HG03521 (cell line): Measurements from ENCODE around the gene GATA1.
"Not testable (repeated sequence)": the region's sequence is repeated elsewhere in the genome, so short reads cannot be mapped to it uniquely, and the experiment has no call there.

Source experiments
- ATAC-seq: cut with Tn5 transposase; IDR thresholded peaks from one replicate; pipeline ENCODE4 v1.9.1; 2021; ENCODE audit warnings: mild to moderate bottlenecking, moderate library complexity; ENCODE audit not compliant: unreplicated experiment

The GATA1 gene

DNA sequence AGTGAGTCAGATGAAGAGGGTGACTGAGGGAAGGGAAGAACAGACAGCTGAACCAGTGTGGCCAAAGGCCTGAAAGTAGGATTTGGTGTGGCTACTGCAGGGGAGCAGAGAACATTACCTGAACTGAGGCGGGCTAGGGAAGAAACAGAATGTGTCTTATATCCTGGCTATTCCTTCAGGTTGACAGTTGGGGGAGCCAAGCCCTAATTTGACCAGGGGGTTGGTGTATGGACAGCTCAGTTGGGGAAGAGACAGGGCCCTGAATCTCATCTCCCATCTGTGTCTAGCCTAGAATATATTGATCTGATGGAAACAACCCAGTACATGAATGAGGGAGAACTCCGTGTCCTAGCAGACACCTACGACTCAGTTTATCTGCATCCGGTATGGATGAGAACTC, 19.7 kb downstream of the GATA1 start:
- ATAC-seq, result no peak

DNA sequence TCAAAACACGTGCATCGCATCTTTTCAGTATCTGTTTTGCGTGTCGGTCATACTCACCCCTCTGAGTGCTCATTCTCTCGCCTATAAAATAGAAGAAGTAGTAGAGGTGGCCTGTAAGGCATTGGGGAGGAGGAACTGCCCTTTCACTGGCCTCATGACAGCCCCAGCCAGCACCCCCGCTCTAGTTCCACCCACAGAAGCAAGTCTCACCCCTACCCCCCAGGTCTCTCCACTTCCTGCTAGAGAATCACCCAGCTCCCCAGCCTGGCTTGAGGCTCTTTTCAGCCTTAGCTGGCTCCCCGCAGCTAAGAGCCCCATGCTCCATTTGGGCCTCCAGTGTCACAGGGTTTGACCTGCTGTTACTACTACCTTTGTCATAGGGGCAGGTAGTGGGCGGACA, 27.3 kb downstream of the GATA1 start:
- no peak for ATAC-seq

- no peak for ATAC-seq
These were observed 28.3 kb downstream of the GATA1 start for GRCh38 chrX:48814722-48815121.

DNA sequence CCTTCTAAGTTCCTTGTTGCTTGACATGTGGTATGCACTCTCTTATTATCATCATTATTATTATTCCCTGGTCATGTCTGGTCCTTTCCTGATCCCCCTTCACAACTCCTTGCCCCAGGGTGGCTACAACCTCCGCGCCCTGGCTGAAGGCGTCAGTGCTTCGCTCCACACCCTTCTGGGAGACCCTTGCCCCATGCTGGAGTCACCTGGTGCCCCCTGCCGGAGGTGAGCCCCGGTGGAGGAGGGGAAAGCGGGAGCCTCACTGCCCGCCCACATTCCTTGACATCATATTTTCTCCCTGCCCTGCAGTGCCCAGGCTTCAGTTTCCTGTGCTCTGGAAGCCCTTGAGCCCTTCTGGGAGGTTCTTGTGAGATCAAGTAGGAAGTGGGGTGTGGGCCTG, 28.9 kb downstream of the GATA1 start:
- no peak for ATAC-seq

DNA sequence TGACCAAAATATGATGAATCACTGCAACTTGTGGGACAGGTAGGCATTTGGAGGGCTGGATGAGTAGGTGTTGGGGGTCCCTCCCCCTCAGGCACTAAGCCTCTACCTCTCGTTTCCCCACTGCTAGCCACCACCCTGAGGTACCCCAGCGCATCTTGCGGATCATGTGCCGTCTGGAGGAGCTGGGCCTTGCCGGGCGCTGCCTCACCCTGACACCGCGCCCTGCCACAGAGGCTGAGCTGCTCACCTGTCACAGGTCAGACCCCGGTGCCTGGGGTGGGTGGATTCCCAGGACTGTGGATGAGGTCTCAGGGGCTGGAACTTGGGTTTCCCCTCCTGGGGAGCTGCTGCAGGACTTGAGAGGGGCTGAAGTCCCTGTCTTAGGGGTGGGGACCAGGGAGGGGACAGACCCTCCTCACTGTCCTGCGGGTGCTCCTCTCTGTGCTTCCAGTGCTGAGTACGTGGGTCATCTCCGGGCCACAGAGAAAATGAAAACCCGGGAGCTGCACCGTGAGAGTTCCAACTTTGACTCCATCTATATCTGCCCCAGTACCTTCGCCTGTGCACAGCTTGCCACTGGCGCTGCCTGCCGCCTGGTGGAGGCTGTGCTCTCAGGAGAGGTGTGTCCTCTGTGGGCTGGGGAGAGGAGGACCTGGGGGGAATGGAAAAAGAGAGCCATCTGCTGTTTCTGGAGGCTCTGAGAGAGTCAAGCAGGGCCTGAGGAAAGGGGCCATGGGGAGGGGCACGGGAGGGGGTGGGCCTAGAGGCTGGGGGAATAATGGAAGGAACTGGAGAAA, 29.8 kb downstream of the GATA1 start:
- ATAC-seq, result no peak

GRCh38 chrX:48818098-48818497, 31.7 kb downstream of the GATA1 start:
- no peak for ATAC-seq

DNA sequence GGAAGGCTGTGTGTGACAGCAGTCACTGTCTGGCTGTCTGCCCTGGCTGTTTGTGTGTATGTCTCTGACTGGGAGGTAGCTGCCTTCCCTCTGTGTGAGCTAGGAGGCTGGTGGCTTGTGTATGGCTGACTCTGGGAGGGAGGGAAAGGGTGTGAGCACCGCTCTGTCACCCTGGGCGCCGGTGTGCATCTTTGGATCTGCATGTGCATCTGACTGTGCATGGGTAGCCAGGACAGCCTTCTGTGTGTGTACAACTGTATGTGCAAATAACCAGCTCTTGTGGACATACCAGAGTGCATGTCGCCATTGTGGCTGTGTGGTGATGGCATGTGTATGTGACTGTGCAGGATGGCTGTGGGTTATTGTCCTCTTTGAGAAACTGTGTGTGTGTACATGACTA, 32.5 kb downstream of the GATA1 start:
- ATAC-seq, result no peak

DNA sequence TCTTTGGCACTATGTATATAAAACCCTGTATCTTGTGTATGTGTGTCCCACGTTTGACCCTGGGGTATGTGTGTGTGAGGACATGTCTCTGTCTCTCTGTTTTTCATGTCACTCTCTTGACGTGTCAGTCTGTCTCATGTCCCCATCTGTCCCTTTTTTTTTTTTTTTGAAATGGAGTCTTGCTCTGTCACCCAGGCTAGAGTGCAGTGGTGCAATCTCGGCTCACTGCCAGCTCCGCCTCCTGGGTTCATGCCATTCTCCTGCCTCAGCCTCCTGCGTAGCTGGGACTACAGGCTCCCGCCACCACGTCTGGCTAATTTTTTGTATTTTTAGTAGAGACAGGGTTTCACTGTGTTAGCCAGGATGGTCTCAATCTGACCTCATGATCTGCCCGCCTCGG, 33.0 kb downstream of the GATA1 start:
- ATAC-seq, result not testable (repeated sequence)

GRCh38 chrX:48823053-48823452, 36.7 kb downstream of the GATA1 start:
- no peak for ATAC-seq

DNA sequence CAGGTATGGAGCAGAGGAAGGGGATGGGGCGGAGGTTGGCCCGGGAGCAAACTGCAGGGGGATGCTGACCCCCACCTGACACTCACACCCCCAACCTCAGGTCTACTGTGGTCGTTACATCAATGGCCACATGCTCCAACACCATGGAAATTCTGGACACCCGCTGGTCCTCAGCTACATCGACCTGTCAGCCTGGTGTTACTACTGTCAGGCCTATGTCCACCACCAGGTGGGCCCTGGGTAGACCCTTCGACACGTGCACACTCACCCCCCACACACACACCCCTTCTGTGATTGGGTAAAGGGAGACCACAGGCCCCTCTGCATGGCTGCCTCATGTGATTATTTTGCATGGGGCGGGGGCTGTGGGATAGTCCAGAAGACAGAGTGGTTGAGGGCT, 37.7 kb downstream of the GATA1 start:
- ATAC-seq, result no peak

GRCh38 chrX:48826135-48826875, 39.9 kb downstream of the GATA1 start, which contains the start of gene ERAS:
TSS of gene ERAS (plus strand) at chrX:48826513. CDS start at chrX:48829124, 2,611 bp downstream.
- ATAC-seq, result no peak

- no peak for ATAC-seq
These were observed 40.7 kb downstream of the GATA1 start for GRCh38 chrX:48826876-48827653.

GRCh38 chrX:48827654-48827968, 41.2 kb downstream of the GATA1 start:
- ATAC-seq, result no peak

DNA sequence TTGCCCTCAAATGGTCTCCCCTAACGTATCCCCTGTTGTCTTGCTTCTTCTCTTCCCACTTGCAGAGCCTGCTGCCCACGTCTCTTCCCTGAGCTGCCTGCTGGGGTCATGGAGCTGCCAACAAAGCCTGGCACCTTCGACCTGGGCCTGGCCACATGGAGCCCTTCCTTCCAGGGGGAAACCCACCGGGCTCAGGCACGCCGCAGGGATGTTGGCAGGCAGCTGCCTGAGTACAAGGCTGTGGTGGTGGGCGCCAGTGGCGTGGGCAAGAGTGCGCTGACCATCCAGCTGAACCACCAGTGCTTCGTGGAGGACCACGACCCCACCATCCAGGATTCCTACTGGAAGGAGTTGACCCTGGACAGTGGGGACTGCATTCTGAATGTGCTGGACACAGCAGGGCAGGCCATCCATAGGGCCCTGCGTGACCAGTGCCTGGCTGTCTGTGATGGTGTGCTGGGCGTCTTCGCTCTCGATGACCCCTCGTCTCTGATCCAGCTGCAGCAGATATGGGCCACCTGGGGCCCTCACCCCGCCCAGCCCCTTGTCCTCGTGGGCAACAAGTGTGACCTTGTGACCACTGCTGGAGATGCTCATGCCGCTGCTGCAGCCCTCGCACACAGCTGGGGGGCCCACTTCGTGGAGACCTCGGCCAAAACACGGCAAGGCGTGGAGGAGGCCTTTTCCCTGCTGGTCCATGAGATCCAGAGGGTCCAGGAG, 42.8 kb downstream of the GATA1 start:
- ATAC-seq, result no peak

GRCh38 chrX:48831136-48831908, 44.9 kb downstream of the GATA1 start:
- no peak for ATAC-seq

- ATAC-seq, result no peak
These were observed 45.5 kb downstream of the GATA1 start for GRCh38 chrX:48831909-48832291.

DNA sequence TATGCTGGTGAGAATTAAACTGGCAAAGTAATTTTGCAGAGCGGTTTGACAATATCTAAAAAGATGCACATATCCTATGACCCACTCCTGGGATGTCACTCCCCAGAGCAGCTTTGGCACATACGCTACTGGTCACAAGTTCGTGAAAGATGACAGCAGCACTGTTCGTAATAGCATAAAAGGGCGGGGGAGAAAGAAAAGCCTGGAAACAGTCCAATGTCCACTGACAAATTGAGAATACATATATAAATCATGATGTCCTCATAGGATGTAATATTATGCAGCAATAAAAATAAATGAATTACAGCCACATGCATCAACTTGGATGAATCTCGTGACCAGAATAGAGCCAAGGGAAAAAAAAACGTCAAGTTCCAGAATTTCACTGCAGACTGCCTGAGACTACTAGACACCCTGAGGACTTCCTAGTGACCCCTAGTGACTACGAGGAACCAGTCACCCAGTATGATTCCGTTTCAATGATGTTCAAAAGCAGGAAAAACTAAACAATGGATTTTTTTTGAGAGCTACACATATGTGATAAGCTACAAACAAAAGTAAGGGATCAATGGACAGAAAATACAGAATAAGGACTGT, 47.2 kb downstream of the GATA1 start:
- no peak for ATAC-seq

DNA sequence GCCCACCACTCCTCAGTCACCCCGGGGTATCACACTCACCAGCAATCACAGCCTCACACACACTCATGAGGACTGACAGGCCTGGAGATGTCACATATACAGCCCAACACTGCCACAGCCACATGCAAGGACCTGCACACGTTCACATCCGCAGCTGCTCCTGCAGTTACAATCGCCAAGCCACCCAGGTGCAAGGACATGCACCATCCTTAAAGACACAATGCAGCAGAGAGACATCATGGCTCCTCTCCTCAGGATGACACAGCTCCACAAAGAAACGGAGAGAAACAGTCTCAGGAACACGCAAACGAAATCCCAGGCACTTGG, 48.0 kb downstream of the GATA1 start:
- ATAC-seq, result no peak

DNA sequence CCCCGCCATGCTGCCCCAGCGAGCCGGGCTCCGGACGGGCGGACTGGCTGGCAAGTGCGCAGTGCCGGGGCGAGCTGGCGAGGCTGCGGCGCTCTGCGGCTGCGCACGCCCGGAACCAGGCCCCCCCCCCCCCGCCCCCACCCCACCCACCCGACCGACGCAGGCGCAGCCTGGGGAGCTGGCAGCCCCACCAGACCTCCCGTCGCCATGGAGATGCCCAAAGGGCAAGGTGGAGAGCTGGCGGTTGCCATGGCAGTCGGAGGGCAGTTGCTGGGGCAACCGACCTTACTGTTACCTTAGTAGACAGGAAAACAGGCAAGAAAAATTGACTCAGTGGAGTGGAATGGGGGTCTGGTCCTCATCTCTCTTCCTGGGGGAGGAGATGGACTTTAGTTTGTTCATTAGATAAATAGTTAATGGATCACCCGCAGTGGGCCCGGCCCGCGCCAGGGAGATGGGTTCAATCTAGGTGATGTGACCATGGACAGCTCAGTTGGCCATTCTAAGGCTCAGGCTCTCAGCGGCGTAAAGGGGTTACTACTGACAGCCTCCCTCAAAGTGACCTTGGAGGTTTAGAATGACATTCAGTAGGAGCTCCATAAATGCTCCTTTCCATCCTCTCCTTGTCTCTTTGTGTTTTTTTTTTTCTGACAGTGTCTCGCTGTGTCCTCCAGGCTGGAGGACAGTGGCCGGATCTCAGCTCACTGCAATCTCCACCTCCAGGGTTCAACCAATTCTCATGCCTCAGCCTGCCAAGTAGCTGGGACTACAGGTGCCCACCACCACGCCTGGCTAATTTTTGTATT, 49.3 kb downstream of the GATA1 start, which contains the start of gene PCSK1N:
Gene PCSK1N, minus strand, starts transcription at position 87 of the 806 bp plus-strand sequence. Its CDS starts 78 bp downstream, at position 9.
- no peak for ATAC-seq
